Measurements from ENCODE around the gene NCBP2L.

NCBP2L gene

DNA sequence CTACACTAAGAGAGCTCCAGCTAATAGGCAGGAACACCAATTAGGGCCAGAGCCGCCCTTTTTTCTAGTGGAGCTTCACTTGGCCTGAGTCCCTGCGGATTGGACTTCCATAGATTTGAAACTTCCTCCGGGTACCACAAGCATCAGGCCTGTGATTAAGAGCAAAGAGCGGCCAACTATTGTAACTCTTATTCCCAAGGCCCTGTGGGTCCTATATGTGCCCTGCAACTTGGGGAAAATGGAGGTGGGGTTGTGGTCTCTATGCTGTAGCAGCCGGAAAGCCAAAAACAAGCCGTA, at the start of gene NCBP2L:
Gene NCBP2L (plus strand): TSS at position 198 of the 297 bp plus-strand sequence. CDS start 16,488 bp downstream, outside the sequence.
- no peak for DNase-seq (ENCODE audit: low read depth, low spot score)

- DNase-seq (ENCODE audit: low read depth, low spot score): no peak
Observed at GRCh38 chrX:107728371-107729099, 49.0 kb upstream of the NCBP2L start.

GRCh38 chrX:107729558-107730297, 47.8 kb upstream of the NCBP2L start:
- DNase-seq (ENCODE audit: low read depth, low spot score): no peak

GRCh38 chrX:107730298-107730655, 47.3 kb upstream of the NCBP2L start:
- no peak for DNase-seq (ENCODE audit: low read depth, low spot score)

DNA sequence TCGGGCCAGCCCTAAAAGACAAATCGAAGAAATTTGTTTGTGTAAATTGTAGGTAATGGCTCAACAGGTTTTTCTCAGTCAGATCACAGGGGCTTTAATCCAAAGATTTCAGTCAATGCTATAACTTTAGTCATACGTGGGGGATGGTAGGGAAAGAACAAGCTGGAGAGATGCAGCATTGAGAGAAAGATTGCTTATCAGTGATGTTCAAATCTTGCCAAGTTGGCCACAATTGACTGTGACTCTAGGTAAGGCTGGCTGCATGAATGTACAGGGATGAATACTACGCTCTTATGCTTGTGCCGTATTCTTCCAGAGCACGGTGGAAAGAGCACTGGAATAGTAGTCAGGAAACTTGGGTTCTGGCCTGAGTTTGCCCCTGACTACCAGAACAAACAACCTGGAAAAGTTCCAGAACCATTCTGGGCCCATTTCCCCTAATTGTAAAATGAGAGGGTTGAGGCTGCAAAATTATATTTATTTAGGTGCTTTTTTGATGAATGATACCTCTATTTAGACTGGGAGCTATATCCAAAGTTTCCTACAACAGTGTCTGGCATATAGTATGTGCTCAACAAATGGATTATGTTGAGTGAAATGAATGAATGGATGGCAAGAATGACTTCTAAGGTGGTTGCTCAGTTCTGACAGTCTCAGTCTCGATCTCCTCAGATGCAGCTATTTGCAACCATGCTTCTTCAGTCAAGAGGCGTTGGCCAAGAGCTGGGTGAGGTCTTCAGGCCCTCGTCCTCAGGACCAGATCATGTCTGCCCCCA, 46.4 kb upstream of the NCBP2L start:
- no peak for DNase-seq (ENCODE audit: low read depth, low spot score)

GRCh38 chrX:107731831-107732502, 45.6 kb upstream of the NCBP2L start:
- DNase-seq (ENCODE audit: low read depth, low spot score): no peak

GRCh38 chrX:107733686-107734085, 43.8 kb upstream of the NCBP2L start:
- no peak for DNase-seq (ENCODE audit: low read depth, low spot score)

GRCh38 chrX:107734646-107735045, 42.9 kb upstream of the NCBP2L start:
- no peak for DNase-seq (ENCODE audit: low read depth, low spot score)

DNA sequence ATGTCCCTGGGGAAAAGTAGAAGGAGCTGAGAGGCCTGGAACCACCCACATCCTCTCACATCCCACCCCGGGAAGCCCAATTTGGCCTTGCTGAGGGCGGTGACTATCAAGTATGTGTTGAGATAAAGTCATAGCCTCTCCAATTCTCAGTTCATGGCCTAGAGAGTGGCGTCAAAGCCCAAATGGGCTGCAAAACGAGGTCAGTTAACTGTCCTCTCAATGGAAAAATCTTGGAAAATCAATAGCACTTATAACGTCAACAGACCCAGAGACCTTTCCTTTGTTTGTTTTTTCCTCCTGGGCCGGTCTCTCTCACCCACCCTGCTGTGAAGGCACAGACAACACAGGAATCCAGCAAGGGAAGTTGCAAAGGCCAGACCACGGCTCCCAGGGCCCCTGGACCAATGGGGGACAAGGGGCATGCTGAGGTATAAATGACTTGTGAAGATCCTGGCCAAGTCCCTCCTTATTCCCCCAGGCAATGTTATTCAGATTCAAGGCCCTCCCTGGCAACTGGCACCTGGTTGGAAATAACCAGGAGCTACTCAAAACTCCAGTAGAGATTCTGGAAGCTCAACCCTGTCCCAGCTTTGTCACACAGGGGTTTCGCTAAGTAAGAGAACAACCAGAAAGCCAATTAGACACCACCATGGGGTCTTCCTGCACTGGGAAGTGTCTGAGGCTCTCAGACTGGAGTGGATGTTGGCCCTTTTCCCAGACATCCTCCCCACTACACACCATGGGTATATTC, 40.6 kb upstream of the NCBP2L start:
- DNase-seq (ENCODE audit: low read depth, low spot score): peak; percentile 79

GRCh38 chrX:107738272-107738671, 39.3 kb upstream of the NCBP2L start:
- no peak for DNase-seq (ENCODE audit: low read depth, low spot score)

GRCh38 chrX:107738768-107739167, 38.8 kb upstream of the NCBP2L start:
- no peak for DNase-seq (ENCODE audit: low read depth, low spot score)

- no peak for DNase-seq (ENCODE audit: low read depth, low spot score)
Observed at GRCh38 chrX:107739541-107739940, 38.0 kb upstream of the NCBP2L start.

- no peak for DNase-seq (ENCODE audit: low read depth, low spot score)
Observed at GRCh38 chrX:107741404-107741790, 36.1 kb upstream of the NCBP2L start.

- DNase-seq (ENCODE audit: low read depth, low spot score): no peak
Observed at GRCh38 chrX:107742700-107743191, 34.8 kb upstream of the NCBP2L start.

DNA sequence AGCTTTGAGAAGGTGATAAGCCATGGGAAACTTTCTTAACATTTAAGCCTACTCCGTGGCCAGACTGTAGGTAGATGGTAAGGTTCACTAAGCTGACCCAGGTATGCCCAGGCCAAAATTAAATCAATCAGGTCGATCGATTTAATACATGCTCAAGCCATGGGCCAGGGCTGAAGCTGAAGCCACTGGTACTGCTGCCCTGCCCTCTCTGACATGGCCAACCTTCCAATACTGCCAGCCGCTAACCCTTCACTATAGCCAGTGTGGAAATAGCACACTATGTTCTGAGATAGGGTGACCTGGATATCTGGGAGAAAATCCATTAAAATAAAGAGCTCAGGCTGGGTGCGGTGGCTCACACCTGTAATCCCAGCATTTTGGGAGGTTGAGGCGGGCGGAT, 33.5 kb upstream of the NCBP2L start:
- no peak for DNase-seq (ENCODE audit: low read depth, low spot score)

- DNase-seq (ENCODE audit: low read depth, low spot score): no peak
Observed at GRCh38 chrX:107744868-107745267, 32.7 kb upstream of the NCBP2L start.

GRCh38 chrX:107747596-107748161, 29.9 kb upstream of the NCBP2L start:
- DNase-seq (ENCODE audit: low read depth, low spot score): no peak

- DNase-seq (ENCODE audit: low read depth, low spot score): no peak
Observed at GRCh38 chrX:107748506-107748905, 29.0 kb upstream of the NCBP2L start.

GRCh38 chrX:107750263-107750662, 27.3 kb upstream of the NCBP2L start:
- no peak for DNase-seq (ENCODE audit: low read depth, low spot score)

GRCh38 chrX:107750861-107751445, 26.6 kb upstream of the NCBP2L start:
- no peak for DNase-seq (ENCODE audit: low read depth, low spot score)
